ENCODE data around the gene FLRT3.
A peak's percentile ranks its signal among the peaks of the same experiment; 100 is the strongest.

Gene FLRT3

DNA sequence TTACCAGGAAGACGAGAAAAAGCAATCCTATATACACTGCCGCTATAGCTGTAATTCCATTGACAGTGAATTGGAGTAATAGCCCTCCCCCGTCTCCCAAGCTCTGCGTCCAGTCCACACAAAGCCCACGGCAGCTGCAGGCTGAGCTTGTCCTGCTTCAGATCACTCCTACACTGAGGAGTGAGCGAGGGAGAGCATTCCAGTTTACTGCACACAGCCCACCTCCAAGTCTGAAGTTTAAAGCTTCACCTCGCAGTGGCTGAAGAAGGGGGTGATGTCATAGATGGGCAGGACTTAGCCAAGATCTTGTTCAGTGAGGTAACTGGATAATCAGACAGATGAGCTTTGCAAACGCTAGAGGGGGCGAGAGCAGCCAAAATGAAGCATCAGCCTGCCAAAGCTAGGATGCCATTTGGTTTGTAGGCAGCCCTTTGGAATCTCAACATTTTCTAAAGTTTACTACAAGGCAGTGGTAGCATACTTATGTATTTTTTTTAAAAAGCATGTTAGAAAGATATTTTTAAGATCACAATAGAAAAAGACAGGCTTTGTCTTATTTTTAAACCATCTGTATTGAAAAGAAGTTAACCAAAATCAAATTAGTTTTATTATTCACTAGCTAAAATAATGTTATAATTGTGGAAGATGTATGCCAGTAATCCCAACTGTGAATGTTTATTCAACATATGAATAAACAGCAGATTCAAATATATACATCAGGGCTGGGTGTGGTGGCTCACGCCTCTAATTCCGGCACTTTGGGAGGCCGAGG, at the start of gene FLRT3:
Gene FLRT3 (minus strand): TSS at position 213 of the 772 bp plus-strand sequence. CDS start 10,106 bp downstream, outside the sequence.
- DNase-seq (ENCODE audit: low read depth, low spot score), result peak; percentile 89

DNA sequence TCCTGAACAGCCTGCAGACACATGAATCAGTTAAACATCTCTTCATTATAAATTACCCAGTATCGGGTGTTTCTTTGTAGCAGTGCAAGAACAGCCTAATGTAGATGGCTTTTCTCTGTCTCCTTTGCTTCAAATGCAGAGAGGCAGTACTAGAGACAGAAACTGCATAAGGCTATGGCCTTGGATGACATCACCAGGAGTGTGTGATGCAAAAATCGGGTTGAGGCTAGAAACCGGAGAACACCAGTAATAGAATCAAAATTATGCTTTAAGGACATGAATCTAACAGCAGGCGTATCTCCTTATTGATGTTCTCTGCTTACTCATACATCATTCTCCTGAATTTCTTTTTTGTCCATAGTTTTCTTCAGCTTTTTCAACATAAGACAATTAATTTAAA, 49.3 kb upstream of the FLRT3 start:
- DNase-seq (ENCODE audit: low read depth, low spot score), result no peak

DNA sequence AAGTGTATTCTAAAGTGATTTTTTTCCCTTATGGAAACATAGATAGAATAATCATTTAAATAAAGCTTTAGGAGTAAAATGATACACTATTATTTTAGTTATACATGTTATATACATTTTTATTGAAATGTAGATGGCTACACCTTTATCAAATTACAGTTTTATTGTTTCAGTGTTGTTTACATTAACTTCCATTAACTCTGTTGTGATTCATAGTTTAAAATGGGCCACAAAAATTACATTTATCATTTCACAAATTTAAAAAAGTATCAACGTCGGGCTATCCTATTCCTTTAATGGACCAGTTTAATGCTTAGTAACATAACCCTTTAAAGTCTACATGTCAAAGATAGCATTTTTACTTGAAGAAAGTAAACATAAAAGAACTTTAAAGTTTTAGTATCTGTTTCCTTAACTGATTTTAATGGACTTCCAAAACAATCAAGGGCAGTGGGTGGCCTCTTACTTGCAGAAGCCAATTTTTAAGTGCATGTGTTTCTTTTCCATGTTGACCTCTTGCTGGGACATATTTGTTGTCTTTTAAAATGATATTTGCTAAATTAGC, 47.8 kb upstream of the FLRT3 start:
- no peak for DNase-seq (ENCODE audit: low read depth, low spot score)

DNA sequence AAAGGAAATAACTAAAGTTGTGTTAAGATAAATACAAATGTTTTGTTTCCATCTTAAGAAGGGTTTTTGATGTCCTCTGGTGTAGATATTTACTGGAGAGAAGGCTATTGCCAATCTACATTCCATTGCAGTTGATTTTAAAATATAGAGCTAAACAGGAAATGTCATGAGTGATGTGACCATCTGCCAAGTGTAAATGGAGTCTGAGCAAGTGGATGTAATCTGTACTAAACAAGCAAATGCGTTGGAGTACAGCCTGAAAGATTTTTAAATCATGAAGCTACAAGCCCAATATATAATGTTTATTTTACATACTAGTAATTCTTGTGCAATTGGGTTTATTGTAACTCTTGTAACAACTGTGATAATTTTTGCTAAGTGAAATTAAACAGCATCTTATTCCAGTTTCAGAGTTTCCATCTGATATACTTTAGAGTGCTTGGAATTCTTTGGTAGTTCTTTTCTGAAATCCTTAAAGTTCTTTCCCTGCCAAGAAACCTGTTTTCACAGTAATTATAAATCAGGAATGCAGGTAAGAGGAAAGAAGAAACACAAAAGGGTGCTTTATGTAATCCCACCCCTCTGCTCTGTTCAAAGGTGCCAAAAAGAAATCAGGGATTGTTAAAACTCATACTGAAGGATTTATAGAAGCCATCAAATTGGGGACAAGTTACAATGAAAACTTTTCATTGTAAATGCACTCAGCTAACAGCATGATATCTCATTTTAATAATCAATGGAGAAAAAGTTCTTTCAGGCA, 47.2 kb upstream of the FLRT3 start:
- DNase-seq (ENCODE audit: low read depth, low spot score), result no peak

DNA sequence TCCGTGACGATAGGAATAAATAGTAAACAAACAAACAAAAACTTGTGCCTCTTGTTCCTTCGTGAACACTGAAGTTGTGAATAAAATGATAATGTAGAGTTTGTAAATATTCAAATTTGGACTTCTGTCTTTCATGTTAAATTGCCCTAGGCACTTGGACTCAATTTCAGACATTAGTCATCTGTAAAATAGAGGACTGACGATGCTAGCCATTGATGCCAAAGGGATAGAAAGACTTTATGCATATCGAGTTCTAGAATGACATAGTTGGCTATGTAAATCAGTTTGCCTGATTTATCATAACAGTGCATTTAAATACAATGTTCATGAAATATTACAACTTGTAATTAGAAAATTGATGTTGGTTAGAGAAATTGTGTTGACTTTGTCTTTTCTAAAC, 45.9 kb upstream of the FLRT3 start:
- DNase-seq (ENCODE audit: low read depth, low spot score), result no peak

DNA sequence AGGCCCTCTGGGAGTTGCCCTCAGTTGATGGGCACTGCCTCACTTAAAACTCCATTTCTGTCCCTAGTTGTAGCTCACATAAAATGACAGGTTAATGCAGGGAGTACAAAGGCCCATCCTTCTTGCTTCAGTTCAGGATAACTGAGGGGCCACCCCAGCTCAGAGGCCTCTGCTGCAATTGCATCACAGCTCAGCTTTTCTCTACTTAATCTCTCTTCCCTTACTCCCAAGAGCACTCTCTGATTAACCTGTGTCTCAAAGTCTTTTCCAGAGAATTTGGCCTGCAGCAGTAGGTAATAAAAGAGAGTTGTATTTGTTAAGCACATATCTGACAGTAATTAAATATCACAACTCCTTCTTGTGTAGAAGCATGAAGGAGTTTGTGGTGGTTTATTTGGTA, 40.9 kb upstream of the FLRT3 start:
- no peak for DNase-seq (ENCODE audit: low read depth, low spot score)

DNA sequence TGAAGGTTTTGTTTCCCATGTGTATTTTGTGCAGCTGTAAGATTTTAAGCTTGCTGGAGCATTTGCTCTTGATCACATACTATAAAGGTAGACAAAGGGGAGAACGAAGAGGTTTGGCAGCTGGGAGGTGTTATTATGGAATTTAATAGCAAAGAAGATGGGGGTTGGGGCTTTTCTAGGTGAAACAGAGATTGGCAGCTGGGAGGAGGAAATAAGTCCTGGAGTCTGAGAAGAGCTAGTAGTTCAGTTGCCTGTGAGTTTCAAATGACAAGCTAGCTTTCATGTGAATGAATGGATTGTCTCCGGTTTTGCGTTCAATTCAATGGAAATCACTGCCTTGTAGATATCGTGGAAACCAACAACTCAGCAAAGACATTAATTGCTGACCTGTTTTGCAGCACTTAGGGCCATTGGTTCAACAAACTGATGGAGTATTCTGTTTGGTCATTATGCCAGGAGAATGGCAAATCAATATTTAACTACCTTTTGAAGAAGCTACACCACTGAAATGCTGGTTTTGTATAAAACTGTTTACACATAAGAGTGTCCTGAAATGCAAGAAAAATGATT, 38.1 kb upstream of the FLRT3 start:
- no peak for DNase-seq (ENCODE audit: low read depth, low spot score)

DNA sequence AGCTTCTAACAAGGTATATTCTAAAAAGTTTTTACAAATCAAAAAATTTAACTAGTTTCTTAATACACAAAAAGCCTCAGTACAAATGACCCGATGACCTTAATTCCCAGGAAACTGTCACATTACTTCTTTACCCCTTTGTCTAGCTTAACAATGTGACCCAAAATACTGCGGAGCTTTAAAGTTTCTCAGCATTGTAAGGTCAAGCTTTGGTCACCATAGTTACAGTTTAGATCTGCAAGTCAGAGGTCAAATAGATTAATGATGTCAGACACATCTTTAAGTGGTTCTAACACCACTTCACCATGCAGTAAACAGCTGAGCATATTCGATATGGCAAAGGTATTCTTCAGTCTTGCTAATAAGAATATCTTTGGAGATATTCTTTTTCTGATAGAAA, 36.8 kb upstream of the FLRT3 start:
- no peak for DNase-seq (ENCODE audit: low read depth, low spot score)

DNA sequence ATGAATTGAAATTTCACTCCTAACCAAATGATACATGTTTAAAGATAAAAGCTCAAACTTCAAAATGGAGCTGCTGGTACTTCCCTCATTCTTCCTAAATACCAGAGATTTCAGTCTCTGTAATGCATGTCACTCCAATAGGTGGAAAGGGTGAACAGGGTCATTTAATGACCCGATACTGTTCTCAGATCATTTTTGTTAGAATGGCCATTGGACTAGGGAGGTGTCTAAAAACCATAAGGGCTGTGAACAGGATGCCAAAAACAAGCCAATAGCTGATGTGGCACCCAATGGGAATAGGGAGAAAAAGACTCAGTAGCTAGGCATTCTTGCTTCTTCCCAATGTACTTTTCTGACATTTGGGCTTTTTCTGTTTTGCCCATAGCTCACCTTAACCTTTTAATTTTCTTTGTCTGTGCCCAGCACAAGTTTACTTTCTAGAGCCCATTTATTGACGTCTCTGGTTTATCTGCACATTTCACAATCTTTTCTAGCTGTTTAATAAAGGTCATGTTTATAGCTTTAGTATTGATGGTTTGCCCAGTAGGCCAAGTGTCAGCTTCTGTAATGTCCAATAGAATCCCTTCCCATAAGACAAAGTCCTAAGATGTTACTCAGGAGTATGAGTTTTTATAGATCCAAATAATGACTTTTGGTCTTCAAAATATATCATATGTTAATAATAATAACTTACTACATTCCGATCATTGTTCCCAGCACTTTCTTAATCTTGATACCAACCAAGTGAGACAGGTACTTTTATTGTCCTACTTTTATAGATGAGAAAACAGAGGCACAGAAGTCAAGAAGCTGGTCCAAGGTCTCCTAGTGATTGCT, 24.3 kb upstream of the FLRT3 start:
- DNase-seq (ENCODE audit: low read depth, low spot score), result no peak

DNA sequence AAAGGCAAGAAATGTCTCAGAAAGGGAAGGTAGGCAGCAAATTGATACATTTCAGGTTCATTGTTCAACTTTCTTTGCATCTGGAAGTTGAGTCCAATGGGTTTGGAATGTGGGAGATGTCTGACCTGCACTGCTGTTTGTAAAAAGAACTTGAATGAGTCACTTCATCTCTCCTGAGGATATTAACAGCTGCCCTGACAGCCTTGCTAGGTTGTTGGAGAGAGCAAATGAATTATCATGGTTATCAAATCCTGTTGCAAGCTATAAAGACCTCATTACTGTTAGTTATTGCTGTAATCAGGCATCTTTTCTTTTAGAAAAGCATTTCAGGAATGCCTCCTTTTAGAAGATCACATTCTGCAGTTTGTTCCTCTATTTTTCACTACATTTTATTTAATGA, 23.0 kb upstream of the FLRT3 start:
- DNase-seq (ENCODE audit: low read depth, low spot score), result no peak

DNA sequence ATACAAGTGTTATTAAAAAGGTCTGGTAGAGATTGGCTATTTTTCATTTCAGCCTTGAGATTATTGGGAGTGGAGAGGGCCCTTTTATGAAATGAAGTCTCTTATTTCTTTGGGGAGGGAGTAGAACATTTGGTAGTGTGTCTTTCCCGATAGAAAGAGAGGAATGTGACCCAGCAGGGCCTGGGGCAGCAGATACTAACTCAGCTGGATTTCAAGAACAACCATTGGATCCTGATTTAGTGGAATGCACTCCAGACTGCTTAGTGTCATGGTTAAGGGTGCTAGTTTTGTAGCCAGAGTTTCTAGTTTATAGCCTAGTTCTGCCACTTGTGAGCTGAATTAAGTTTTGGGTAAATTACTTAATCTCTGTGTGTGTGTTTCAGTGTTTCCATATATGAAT, 18.4 kb upstream of the FLRT3 start:
- no peak for DNase-seq (ENCODE audit: low read depth, low spot score)

DNA sequence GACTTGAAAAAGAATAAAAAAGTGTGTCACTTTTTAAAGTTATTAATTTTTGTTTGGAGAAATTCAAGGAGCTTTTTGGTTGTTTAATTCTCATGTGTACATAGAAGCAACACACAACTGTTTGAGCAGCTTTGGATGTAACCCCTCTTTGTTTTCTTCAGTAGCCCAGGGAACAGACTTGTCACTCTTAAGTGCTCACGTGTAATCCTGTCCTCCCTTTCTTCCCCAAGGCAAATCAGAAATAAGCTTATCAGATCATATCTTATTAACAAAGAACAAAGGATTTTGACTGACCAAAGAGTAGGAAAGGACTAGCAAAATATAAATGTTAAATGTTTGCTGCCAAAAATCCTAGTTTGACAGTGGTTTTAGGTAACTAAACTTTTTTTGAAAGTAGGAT, 7.3 kb upstream of the FLRT3 start:
- DNase-seq (ENCODE audit: low read depth, low spot score), result no peak

DNA sequence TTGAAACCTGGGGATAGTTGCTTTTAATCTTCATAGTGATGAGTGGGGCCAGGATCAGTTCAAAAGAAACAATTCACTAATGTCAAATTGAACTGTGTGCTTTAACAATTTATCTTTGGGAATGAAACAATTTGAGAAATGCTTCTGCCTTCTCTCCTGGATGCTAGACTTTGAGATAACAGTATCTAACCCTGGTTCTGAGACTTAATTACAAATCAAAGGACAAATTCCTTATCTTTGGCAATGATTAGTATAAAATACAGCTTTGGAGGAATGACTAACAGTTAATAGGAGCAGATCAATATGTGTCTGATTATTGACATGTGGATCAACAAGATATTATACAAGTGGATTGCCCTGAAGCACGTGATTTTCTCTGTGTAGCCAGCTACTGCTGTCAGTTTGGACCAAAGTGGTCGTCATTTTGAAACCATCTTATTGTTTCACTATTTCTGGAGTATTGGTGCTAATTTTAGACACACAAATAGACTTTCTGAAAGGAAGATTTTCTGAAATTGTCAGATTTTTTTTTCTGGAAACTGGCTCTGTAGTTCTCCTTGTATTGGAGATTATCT, 6.2 kb upstream of the FLRT3 start:
- no peak for DNase-seq (ENCODE audit: low read depth, low spot score)

DNA sequence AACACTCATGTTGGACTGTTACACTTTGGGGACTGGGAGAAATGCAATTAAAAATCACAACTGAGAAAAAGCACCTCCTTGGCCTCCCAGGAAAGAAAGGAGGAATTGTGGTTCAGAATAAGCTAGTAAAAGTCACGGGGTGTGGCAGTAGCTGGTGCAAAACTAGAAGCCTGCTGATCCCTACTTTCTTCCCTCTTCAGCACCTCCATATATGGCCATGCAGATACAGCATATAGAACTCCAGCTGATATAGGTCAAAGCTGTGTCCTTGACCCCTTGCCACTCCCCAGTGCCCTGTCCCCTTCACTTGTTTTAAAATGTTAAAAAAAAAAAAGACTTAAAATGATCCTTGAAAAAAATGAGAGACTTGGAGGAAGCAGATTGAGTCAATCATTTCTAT, 5.5 kb upstream of the FLRT3 start:
- DNase-seq (ENCODE audit: low read depth, low spot score), result no peak

DNA sequence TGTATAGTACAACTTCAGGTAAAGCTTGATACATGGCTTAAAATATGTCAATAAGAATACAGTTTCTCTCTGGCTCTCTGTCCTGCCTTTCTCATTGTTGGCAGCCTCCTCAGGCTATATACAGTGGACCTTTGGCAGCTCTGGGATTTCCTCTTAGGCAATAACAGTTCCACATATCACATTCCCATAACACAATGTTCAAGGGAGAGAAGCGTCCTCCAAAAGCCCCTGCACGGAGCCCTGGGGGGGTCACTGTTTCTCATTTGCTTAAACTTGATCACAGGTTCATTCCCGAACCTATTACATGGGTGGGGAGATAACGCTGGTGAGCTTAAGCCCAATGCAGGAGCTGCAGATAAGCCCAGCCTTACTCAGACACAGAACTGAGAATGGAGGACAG, 4.4 kb upstream of the FLRT3 start:
- DNase-seq (ENCODE audit: low read depth, low spot score), result no peak

DNA sequence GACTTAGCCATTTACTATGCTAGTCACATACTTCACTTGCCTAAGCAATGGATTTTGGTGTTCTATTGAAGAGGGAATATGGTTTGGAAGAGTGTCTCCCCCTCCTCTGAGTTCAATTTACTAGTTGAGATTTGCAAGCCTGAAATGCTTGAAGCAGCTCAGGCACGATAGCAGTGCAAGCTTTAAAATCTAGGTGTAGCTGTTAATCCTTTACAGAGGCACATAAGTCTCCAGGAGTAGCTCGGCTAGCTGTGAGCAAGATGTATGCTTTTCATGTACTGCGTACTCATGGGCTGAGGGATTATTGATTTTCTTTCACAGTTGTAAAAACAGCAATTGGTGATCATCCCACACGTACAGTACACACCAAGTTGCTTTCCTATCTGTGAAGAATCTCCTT, 726 bp downstream of the FLRT3 start:
- no peak for DNase-seq (ENCODE audit: low read depth, low spot score)

DNA sequence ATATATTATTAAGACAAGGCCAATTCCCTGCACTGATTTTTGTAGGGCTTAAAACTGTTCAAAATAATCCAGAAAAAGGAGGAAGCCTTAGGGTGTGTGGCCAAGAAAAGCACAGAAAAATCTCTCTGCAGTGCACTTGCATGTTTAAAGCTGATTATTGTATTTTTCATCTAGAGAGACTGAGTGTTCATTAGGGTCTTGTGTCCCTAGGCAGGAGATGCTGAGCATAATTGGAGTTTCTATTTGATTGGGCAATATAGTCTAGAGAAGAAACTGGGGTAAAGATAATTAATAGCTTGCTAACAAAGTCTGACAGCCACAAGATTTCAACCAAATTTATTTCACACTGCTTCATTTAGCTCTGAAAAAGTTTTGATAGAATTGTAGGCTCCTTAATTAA, 2.4 kb downstream of the FLRT3 start:
- DNase-seq (ENCODE audit: low read depth, low spot score), result no peak

DNA sequence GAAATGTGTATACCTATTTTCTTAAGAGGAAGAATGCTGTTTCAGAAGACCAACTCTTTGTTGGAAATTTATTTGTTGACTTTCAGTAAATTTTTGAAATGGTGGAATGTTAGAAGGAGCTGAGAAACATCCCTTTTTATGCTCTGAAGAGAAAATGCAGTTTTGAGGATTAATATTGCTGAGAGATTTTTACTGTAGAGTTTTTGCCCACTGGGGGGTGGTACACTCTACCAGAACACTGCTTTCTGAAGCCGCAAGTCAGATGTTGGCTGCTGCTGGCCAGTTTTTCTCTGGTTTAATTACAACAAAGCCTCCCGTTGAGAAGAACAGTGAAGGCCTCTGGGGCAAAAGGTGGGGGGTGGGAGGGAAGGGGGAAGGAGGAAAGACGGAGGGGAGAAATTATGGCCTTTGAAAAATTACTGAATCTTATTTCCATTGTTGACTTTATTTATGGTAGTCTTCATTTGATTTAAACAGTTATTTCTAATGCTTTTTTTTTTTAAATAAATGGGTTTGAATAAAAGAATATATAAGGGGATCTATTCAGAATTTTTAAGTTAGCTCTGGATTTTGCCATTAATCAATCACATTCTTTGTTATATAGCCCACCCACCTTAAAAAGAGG, 3.0 kb downstream of the FLRT3 start:
- peak; percentile 18 for DNase-seq (ENCODE audit: low read depth, low spot score)

DNA sequence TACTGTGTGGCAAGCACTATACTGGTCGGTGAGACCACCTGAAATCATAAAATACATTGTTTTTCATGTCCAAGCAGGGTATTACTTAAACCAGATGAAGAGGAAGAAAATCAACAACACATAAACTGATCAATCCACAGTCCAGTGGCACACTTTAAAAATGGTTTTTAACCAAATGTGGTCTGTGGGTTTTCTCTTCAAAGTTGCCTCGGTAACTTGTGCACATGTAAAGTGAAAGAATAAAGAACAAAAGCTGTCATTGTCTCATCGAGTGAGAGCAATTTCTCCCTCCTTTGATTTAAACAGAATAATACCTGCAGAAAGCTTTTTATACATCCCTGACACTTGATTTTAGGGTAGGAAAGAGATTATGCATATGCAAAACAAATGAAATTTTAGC, 3.7 kb downstream of the FLRT3 start:
- DNase-seq (ENCODE audit: low read depth, low spot score), result no peak

DNA sequence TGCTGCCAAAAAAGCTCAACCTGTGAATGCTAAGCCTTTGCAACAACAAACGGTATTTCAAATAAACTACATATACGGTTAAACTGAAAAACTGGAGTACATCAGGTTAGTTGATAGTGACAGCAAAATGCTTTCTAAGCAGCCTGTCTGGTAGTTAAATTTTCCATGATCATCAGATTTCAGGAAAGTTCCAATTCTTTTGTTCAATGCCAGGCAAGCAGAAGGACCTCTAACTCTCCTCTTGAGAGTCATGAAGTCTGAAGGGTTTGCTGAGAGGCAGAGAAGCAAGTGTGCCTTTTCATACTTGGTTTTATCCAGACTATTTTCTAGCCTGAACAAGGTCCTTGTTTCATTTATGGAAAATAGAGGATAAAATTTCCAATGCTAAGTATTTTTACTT, 4.5 kb downstream of the FLRT3 start:
- no peak for DNase-seq (ENCODE audit: low read depth, low spot score)

DNA sequence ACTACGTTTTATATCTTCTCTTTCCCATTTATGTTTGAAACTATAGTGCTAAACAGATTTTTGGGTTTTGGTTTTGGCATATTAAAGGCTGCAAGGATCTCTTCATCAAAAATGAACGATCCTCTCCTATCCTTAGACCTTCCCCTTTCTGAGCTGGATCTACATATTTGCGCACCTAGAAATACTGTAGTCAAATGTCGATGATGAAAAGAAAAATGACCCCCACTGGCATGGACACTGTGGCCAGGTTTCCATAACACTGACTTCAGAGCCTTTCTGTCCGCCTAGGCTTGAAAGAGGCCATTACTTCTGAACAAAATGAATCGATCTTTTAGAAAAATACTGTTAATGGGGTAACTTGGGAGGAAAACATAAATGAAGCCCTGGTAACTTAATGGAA, 5.8 kb downstream of the FLRT3 start:
- no peak for DNase-seq (ENCODE audit: low read depth, low spot score)
